ENCODE data around the gene C1QTNF4. TPM values are rescaled to one million over a fixed set of nuclear protein-coding genes. Genes with fewer than 3 reads are reported as not detected.

The C1QTNF4 gene
- total and polyA plus RNA-seq, 5 donors = 0.33 to 0.74 (median 0.51) TPM

- intact Hi-C loops (cut with DNase I) = no loop called here
- under 1% methylated on average over 72 of the region's 72 CpGs for WGBS
- H3K4me3 ChIP-seq (ENCODE audit: low read length) = peak within 1 kb of the TSS; percentile 88
- peaks cover 6% of the 10 kb centered on the region for H3K4me1 ChIP-seq (ENCODE audit: control insufficient read depth, insufficient read depth, low read length)
- peak; percentile 90 to 94 (median 93) for DNase-seq
- peak within 1 kb of the TSS; percentile 82 for H3K27ac ChIP-seq (ENCODE audit: low read length)
- H3K9me3 ChIP-seq (ENCODE audit: control insufficient read depth, low read length) = no peaks in the 10 kb centered on the region
- peak; percentile 95 for ATAC-seq
- no peaks in the 10 kb centered on the region for H3K27me3 ChIP-seq (ENCODE audit: control insufficient read depth, insufficient read depth)
Observed at GRCh38 chr11:47578524-47579494, 15.4 kb downstream of the C1QTNF4 start, which contains the start of the genes KBTBD4 and NDUFS3. TSS of gene KBTBD4 (minus strand) at chr11:47578970. CDS start at chr11:47578951, 19 bp downstream. TSS of gene NDUFS3 (plus strand) at chr11:47579074. CDS start at chr11:47579092, 18 bp downstream.

- Histone ChIP-seq H3K4me3 (ENCODE audit: low read length) (no peak overlapping the region), H3K4me1 (ENCODE audit: control insufficient read depth, insufficient read depth, low read length) (peaks cover 12% of the 10 kb centered on the region), H3K9me3 (ENCODE audit: control insufficient read depth, low read length) (no peaks in the 10 kb centered on the region), H3K27ac (ENCODE audit: low read length) (no peak overlapping the region), H3K27me3 (ENCODE audit: control insufficient read depth, insufficient read depth) (no peaks in the 10 kb centered on the region)
- 71% methylated on average over 13 of the region's 13 CpGs for WGBS
- no peak for ATAC-seq
- intact Hi-C loops (cut with DNase I) = no loop called here
- DNase-seq = no peak
Observed at GRCh38 chr11:47577460-47578041, 16.7 kb downstream of the C1QTNF4 start.

- ATAC-seq = peak; percentile 83 to 90
- H3K4me1 ChIP-seq (ENCODE audit: control insufficient read depth, insufficient read depth, low read length) = peaks cover 15% of the 10 kb centered on the region
Observed at GRCh38 chr11:47573321-47573720, 20.9 kb downstream of the C1QTNF4 start.

GRCh38 chr11:47572715-47573255, 21.4 kb downstream of the C1QTNF4 start:
- DNase-seq = no peak
- H3K4me1 ChIP-seq (ENCODE audit: control insufficient read depth, insufficient read depth, low read length) = peaks cover 13% of the 10 kb centered on the region

More at GRCh38 chr11:47573321-47573720, 20.9 kb downstream of the C1QTNF4 start:
- no peaks in the 10 kb centered on the region for H3K9me3 ChIP-seq (ENCODE audit: control insufficient read depth, low read length)
- WGBS = 71% methylated on average over 11 of the region's 11 CpGs
- H3K4me3 ChIP-seq (ENCODE audit: low read length) = no peak overlapping the region
- no peak overlapping the region for H3K27ac ChIP-seq (ENCODE audit: low read length)
- intact Hi-C loops (cut with DNase I) = no loop called here
- H3K27me3 ChIP-seq (ENCODE audit: control insufficient read depth, insufficient read depth) = no peaks in the 10 kb centered on the region
- peak in 2 of 3 donors; percentile 64 to 67 for DNase-seq

DNA sequence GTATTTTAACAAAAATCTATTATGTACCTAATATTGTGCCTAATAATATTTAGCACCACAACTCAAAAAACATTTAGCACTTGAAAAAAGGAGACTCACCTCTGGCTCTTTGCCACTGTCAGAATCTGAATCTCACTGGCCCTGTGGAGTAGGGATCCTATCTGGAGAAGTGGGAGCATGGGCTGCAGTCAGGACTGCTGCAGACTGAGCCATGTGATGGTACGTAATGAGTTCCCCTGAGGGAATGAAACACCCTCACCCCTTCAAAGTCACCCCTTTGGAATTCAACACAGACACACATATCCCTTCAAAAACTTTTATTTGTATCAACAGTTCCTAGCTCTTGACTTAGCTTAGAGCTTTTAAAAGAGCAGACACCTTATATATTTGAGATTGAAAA, 22.3 kb downstream of the C1QTNF4 start:
- WGBS = 48% methylated on average over 1 of the region's 1 CpG
- intact Hi-C loops (cut with DNase I) = no loop called here
- Histone ChIP-seq H3K9me3 (ENCODE audit: control insufficient read depth, low read length) (no peaks in the 10 kb centered on the region), H3K27me3 (ENCODE audit: control insufficient read depth, insufficient read depth) (no peaks in the 10 kb centered on the region), H3K4me3 (ENCODE audit: low read length) (no peak overlapping the region), H3K27ac (ENCODE audit: low read length) (no peak overlapping the region), H3K4me1 (ENCODE audit: control insufficient read depth, insufficient read depth, low read length) (peaks cover 9% of the 10 kb centered on the region)
- DNase-seq = no peak
- ATAC-seq = no peak

More at GRCh38 chr11:47572715-47573255, 21.4 kb downstream of the C1QTNF4 start:
- intact Hi-C loops (cut with DNase I) = no loop called here
- H3K27ac ChIP-seq (ENCODE audit: low read length) = peak overlapping the region; percentile 40
- no peaks in the 10 kb centered on the region for H3K9me3 ChIP-seq (ENCODE audit: control insufficient read depth, low read length)
- WGBS = 32% methylated on average over 8 of the region's 8 CpGs
- no peaks in the 10 kb centered on the region for H3K27me3 ChIP-seq (ENCODE audit: control insufficient read depth, insufficient read depth)
- ATAC-seq = peak; percentile 34 to 46
- no peak overlapping the region for H3K4me3 ChIP-seq (ENCODE audit: low read length)

- DNase-seq (no peak), ATAC-seq (no peak)
- intact Hi-C loops (cut with DNase I) = no loop called here
- no peak overlapping the region for H3K4me3 ChIP-seq (ENCODE audit: low read length)
- H3K9me3 ChIP-seq (ENCODE audit: control insufficient read depth, low read length) = no peaks in the 10 kb centered on the region
- H3K27me3 ChIP-seq (ENCODE audit: control insufficient read depth, insufficient read depth) = no peaks in the 10 kb centered on the region
- 81% methylated on average over 4 of the region's 4 CpGs for WGBS
- peaks cover 9% of the 10 kb centered on the region for H3K4me1 ChIP-seq (ENCODE audit: control insufficient read depth, insufficient read depth, low read length)
- no peak overlapping the region for H3K27ac ChIP-seq (ENCODE audit: low read length)
Observed at GRCh38 chr11:47571357-47571729, 22.9 kb downstream of the C1QTNF4 start.

DNA sequence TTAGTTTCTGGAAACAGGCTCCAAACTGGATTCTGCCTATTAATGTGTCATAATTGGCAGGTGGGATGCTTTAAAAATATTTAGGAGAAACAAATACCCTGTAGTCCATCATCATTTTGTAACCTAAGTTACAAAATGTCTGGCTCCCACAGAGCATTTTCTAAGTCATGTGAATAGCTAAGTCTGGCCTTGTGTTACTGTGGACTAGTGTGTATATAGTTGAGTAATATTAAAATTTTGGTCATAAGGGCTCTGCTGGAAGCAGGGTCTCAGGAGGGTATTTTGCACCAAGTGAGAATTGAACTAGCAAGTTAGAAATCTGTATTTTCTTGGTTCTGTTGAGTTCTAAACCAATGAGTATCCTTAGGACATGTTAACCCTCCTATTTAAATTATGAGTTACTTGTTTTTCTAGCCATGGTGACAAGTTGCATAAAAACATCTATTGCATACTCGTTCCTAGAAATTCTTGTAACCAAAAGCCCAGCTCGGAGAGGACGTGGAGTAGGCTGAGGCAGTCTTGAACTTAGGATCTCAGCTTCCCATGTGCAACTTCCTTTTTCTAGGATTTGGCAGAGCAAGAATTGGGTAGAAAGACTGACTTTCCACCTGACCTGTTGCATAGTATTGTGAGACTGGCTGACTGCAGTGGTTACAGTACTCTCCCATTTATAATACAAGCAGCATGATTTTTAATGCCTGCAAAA, 23.4 kb downstream of the C1QTNF4 start:
- no peak for ATAC-seq
- H3K27ac ChIP-seq (ENCODE audit: low read length) = no peak overlapping the region

GRCh38 chr11:47569646-47570045, 24.6 kb downstream of the C1QTNF4 start:
- 95% methylated on average over 7 of the region's 7 CpGs for WGBS
- no peaks in the 10 kb centered on the region for H3K9me3 ChIP-seq (ENCODE audit: control insufficient read depth, low read length)
- DNase-seq (no peak), ATAC-seq (no peak)
- H3K27ac ChIP-seq (ENCODE audit: low read length) = no peak overlapping the region
- H3K27me3 ChIP-seq (ENCODE audit: control insufficient read depth, insufficient read depth) = no peaks in the 10 kb centered on the region
- H3K4me1 ChIP-seq (ENCODE audit: control insufficient read depth, insufficient read depth, low read length) = peaks cover 9% of the 10 kb centered on the region
- no peak overlapping the region for H3K4me3 ChIP-seq (ENCODE audit: low read length)
- intact Hi-C loops (cut with DNase I) = no loop called here

More for the DNA sequence above, 23.4 kb downstream of the C1QTNF4 start:
- no peaks in the 10 kb centered on the region for H3K9me3 ChIP-seq (ENCODE audit: control insufficient read depth, low read length)
- no peak overlapping the region for H3K4me3 ChIP-seq (ENCODE audit: low read length)
- H3K27me3 ChIP-seq (ENCODE audit: control insufficient read depth, insufficient read depth) = no peaks in the 10 kb centered on the region
- no peak for DNase-seq
- 87% methylated on average over 3 of the region's 3 CpGs for WGBS
- intact Hi-C loops (cut with DNase I) = no loop called here
- peaks cover 9% of the 10 kb centered on the region for H3K4me1 ChIP-seq (ENCODE audit: control insufficient read depth, insufficient read depth, low read length)

DNA sequence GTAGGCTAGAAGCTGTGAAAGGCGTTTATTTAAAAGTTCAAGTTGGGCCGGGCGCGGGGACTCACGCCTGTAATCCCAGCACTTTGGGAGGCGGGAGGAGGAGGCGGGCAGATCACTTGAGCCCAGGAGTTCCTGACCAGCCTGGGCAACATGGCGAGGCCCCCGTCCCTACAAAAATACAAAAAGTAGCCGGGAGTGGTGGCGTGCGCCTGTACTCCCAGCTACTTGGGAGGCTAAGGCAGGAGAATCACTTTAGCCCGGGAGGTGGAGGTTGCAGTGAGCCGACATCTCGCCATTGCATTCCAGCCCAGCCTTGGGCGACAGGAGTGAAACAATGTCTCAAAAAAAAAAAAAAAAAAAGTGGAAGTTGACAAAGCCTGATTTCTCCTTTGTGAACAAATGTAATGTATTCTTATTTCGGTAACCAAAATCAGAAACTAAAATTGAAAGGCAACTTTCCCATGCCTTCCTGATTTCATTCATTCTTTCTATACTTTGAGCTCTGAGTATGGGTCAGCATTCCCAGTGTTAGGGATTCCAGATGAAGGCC, 28.0 kb downstream of the C1QTNF4 start:
- intact Hi-C loops (cut with DNase I) = no loop called here
- WGBS = 47% methylated on average over 17 of the region's 17 CpGs
- no peaks in the 10 kb centered on the region for H3K9me3 ChIP-seq (ENCODE audit: control insufficient read depth, low read length)
- H3K4me1 ChIP-seq (ENCODE audit: control insufficient read depth, insufficient read depth, low read length) = no peaks in the 10 kb centered on the region
- ATAC-seq (no peak), DNase-seq (no peak)
- H3K27me3 ChIP-seq (ENCODE audit: control insufficient read depth, insufficient read depth) = no peaks in the 10 kb centered on the region
- peak overlapping the region; percentile 57 for H3K4me3 ChIP-seq (ENCODE audit: low read length)
- no peak overlapping the region for H3K27ac ChIP-seq (ENCODE audit: low read length)

GRCh38 chr11:47565340-47566148, 28.7 kb downstream of the C1QTNF4 start, which contains the start of gene PTPMT1:
TSS of gene PTPMT1 (plus strand) at chr11:47565599. CDS start at chr11:47565623, 24 bp downstream.
- Histone ChIP-seq H3K9me3 (ENCODE audit: control insufficient read depth, low read length) (no peaks in the 10 kb centered on the region), H3K27me3 (ENCODE audit: control insufficient read depth, insufficient read depth) (no peaks in the 10 kb centered on the region), H3K4me1 (ENCODE audit: control insufficient read depth, insufficient read depth, low read length) (no peaks in the 10 kb centered on the region), H3K27ac (ENCODE audit: low read length) (peak within 1 kb of the TSS; percentile 4), H3K4me3 (ENCODE audit: low read length) (peak within 1 kb of the TSS; percentile 57)
- WGBS = under 1% methylated on average over 86 of the region's 86 CpGs
- intact Hi-C loops (cut with DNase I) = no loop called here
- DNase-seq (peak; percentile 82 to 93 (median 91)), ATAC-seq (peak; percentile 95 to 96)

Data from right cardiac atrium (tissue), 5 donors.